PFSK-1 (cell line): ENCODE data around the gene PPP2R2D.

Source experiments
- FOXP2 ChIP-seq: optimal IDR thresholded peaks from 2 replicates; pipeline ENCODE3; 2011; ENCODE audit warnings: borderline replicate concordance, control low read depth, inconsistent platforms; ENCODE audit not compliant: insufficient read depth; ENCODE audit errors: extremely low read length, extremely low read depth
- POLR2AphosphoS5 ChIP-seq: IDR thresholded peaks from 2 replicates; pipeline ENCODE4 v1.6.1; 2012; ENCODE audit warnings: low read depth, mild to moderate bottlenecking, control low read depth, low read length, moderate library complexity
- SIN3A ChIP-seq: IDR thresholded peaks from 2 replicates; pipeline ENCODE4 v1.6.1; 2012; ENCODE audit warnings: mild to moderate bottlenecking, low read length, moderate library complexity, borderline replicate concordance; ENCODE audit not compliant: insufficient read depth
- TAF1 ChIP-seq: IDR thresholded peaks from 2 replicates; pipeline ENCODE4 v1.6.1; 2012; ENCODE audit warnings: low read length, control low read depth, borderline replicate concordance; ENCODE audit not compliant: insufficient read depth
- TF ChIP-seq, protein P1 (sequence below), 2 experiments: IDR thresholded peaks; 2 replicates each; pipeline versions ENCODE4 v1.6.1 to v1.8.0; 2011 to 2012; ENCODE audit warnings: low read depth in 2 of 2, low read length in 2 of 2, control low read depth in 1 of 2, inconsistent platforms in 1 of 2, mild to moderate bottlenecking in 1 of 2, moderate library complexity in 1 of 2; ENCODE audit not compliant: insufficient read depth in 1 of 2

The PPP2R2D gene

DNA sequence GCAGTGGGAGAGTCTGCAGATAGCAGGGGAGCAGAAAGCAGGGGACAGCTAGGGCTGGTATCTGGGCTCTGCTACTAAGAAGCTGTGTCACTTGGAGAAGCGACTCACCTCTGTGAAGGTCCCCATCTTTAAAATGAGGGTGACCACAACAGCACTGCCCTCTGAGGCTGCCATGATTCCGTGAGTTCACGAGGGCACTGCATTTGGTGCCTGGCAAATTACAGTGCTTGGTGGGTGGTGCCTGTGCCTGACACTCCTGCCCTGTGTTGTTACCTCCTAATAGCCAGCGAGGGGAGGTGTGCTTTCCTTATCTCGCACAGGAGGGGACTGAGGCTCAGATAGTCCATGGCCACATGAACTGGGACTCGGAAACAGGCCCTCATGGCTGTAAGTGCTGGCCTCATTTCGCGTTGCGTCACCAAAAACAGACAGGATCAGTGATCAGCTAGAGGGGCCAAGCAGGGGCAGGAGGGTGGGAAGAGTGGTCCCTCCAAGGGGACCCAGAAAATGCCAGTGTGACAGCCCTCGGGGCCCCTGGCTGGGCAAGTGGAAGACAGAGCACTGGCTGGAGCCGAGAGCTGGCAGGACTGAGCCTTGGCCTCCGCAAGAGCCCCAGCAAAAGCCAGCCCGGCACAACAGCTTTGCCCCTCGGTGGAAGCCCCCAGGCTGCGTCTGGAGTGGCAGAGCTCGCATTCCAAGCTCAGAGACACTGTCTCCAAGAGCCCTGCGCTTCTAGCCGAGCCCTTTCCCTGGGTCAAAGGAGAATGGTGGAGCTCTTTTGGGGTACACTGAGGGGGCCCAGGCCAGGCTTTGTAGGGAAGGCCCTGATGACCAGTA lies 98.3 kb downstream of the PPP2R2D start:
- TF ChIP-seq TAF1: no peak
- no peak for TF ChIP-seq POLR2AphosphoS5
- TF ChIP-seq FOXP2: no peak
- TF ChIP-seq, protein P1, sequence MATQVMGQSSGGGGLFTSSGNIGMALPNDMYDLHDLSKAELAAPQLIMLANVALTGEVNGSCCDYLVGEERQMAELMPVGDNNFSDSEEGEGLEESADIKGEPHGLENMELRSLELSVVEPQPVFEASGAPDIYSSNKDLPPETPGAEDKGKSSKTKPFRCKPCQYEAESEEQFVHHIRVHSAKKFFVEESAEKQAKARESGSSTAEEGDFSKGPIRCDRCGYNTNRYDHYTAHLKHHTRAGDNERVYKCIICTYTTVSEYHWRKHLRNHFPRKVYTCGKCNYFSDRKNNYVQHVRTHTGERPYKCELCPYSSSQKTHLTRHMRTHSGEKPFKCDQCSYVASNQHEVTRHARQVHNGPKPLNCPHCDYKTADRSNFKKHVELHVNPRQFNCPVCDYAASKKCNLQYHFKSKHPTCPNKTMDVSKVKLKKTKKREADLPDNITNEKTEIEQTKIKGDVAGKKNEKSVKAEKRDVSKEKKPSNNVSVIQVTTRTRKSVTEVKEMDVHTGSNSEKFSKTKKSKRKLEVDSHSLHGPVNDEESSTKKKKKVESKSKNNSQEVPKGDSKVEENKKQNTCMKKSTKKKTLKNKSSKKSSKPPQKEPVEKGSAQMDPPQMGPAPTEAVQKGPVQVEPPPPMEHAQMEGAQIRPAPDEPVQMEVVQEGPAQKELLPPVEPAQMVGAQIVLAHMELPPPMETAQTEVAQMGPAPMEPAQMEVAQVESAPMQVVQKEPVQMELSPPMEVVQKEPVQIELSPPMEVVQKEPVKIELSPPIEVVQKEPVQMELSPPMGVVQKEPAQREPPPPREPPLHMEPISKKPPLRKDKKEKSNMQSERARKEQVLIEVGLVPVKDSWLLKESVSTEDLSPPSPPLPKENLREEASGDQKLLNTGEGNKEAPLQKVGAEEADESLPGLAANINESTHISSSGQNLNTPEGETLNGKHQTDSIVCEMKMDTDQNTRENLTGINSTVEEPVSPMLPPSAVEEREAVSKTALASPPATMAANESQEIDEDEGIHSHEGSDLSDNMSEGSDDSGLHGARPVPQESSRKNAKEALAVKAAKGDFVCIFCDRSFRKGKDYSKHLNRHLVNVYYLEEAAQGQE (IDR thresholded peaks at IDR 0.05; ENCODE audit: insufficient read depth in 1 of 2, low read depth in 2 of 2, low read length in 2 of 2): no peak
- TF ChIP-seq SIN3A: no peak

DNA sequence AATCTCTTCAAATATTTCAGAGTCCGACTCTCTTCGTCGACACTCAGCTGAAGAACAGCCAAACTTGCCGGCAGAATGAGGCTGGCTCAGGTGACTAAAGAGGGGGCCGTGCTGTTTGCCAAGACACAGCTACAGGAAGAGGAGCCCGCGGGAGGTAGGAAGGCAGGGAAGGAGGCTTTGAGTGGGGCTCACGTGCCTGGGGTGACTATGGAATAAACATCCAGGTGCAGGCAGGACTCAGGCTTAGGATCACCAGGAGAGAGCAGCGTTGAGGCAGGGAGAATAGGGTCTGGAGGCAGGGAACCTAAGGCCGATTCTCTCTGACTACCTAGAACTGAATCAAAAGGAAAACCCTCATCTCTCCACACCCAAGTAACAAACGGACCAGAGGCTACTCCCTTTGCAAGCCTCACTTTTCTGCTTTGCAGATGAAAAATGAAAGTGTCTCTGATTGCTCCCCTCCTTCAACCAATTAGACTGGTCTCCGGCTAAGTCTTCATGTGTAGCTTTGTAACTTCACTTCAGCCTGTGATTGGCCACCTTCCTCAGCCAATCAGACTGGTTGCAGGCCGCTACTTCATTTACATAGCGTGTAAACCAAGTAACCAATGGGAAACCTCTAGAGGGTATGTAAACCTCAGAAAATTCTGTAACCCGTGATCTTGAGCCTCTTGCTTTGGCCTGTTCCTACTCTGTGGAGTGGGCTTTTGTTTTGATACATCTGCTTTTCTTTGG lies 100.6 kb downstream of the PPP2R2D start:
- TF ChIP-seq, protein P1 (IDR thresholded peaks at IDR 0.05; ENCODE audit: insufficient read depth in 1 of 2, low read depth in 2 of 2, low read length in 2 of 2): no peak
- TF ChIP-seq FOXP2 (no peak), TAF1 (no peak), POLR2AphosphoS5 (no peak), SIN3A (no peak)

DNA sequence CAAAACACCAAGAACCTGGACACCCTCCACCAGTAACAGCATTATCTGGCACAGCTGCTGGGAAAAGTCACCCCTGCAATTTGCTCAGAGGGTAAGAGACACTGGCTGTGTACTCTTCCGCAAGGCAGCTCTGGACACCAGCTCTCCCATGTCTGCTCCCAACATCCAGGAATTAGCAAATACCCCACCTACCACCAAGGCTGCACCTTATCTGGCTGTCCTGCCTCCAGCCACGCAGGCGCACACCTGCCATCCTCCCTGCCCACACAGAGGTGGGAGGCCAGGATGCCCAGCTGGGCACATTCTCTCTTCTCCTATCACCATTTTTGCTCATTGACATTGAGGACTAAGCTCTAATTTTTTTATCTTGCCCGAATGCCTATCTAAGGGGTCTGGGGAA lies 101.2 kb downstream of the PPP2R2D start:
- no peak for TF ChIP-seq SIN3A
- TF ChIP-seq, protein P1 (IDR thresholded peaks at IDR 0.05; ENCODE audit: insufficient read depth in 1 of 2, low read depth in 2 of 2, low read length in 2 of 2): no peak
- no peak for TF ChIP-seq POLR2AphosphoS5
- no peak for TF ChIP-seq TAF1
- TF ChIP-seq FOXP2: no peak

DNA sequence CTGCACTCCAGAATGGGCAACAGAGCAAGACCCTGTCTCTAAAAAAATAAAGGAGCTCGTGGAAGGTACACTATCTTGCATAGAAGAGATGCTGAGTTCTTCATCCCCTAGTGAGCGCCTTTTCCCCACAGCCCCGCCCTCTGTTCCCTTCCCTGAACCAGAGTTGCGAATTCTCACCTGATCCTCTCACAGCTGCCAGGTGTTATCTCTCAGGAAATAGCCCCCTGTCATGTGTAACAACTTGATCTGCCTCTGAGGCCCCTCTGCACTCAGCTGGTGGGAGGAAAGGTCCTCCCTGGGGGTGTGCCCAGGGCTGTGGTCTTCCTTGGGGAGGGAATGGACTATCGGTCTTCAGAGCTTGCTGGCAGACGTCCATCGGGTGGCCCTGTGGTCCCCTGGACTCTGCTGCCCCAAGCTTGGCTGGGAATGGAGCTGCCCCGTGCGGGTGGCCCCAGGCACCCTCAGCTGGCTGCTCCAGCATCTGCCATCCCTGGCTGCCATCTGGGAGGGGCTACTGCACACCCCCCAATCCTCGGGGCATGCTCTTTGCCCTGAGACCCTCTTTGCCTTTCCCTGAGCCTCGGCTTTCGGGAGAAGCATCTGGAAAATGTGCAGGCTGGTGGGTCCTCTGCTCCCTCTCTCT lies 102.6 kb downstream of the PPP2R2D start:
- TF ChIP-seq TAF1 (no peak), POLR2AphosphoS5 (no peak), SIN3A (no peak), FOXP2 (no peak)
- TF ChIP-seq, protein P1 (IDR thresholded peaks at IDR 0.05; ENCODE audit: insufficient read depth in 1 of 2, low read depth in 2 of 2, low read length in 2 of 2): no peak
